ENCODE results near the gene YIPF3.

DNA sequence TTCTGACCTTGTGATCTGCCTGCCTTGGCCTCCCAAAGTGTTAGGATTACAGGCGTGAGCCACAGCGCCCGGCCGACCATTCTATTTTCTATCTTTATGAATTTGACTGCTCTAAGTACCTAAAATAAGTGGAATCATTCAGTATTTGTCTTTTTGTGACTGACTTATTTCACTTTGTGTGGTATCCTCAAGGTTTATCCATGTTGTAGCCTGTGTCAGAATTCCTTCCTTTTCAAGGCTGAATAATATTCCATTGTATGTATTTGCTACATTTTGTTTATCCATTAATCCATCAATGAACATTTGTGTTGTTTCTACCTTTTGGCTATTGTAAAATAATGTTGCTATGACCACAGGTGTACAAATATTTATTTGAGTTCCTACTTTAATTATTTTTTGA lies 44.2 kb downstream of the YIPF3 start:
- TF ChIP-seq, protein P1, sequence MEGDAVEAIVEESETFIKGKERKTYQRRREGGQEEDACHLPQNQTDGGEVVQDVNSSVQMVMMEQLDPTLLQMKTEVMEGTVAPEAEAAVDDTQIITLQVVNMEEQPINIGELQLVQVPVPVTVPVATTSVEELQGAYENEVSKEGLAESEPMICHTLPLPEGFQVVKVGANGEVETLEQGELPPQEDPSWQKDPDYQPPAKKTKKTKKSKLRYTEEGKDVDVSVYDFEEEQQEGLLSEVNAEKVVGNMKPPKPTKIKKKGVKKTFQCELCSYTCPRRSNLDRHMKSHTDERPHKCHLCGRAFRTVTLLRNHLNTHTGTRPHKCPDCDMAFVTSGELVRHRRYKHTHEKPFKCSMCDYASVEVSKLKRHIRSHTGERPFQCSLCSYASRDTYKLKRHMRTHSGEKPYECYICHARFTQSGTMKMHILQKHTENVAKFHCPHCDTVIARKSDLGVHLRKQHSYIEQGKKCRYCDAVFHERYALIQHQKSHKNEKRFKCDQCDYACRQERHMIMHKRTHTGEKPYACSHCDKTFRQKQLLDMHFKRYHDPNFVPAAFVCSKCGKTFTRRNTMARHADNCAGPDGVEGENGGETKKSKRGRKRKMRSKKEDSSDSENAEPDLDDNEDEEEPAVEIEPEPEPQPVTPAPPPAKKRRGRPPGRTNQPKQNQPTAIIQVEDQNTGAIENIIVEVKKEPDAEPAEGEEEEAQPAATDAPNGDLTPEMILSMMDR (IDR thresholded peaks at IDR 0.05), result no peak
- TF ChIP-seq POLR2AphosphoS5 (IDR thresholded peaks at IDR 0.05) (no peak), EP300 (IDR thresholded peaks at IDR 0.05) (no peak), POLR2A (IDR thresholded peaks at IDR 0.05) (no peak)
